HL-60 (cell line): ENCODE data around the gene E2F3.

ENCODE experiments used
- DNase-seq, 2 experiments: peaks; one replicate each; pipeline ENCODE4 v3.0.0-alpha.2; 2010 to 2020; ENCODE audit warnings: low read depth in 1 of 2, low spot score in 1 of 2
- H3K27ac ChIP-seq: fragments of 250-450 bp; sonication (Bioruptor Pico); replicated peaks from 2 replicates; pipeline ENCODE4 v1.5.1; 2020; ENCODE audit warnings: mild to moderate bottlenecking, moderate library complexity
- H3K27me3 ChIP-seq: fragments of 250-450 bp; sonication (Bioruptor Pico); 2 replicates; pipeline ENCODE4 v1.5.1; 2021; ENCODE audit warnings: mild to moderate bottlenecking, moderate library complexity; ENCODE audit not compliant: insufficient read depth, poor library complexity, severe bottlenecking
- H3K4me3 ChIP-seq: replicated peaks from 2 replicates; pipeline ENCODE4 v1.5.1; 2011; ENCODE audit warnings: mild to moderate bottlenecking, control low read depth, low read length; ENCODE audit not compliant: insufficient read depth
- CTCF ChIP-seq: IDR thresholded peaks from one replicate; pipeline ENCODE4 v1.5.1; 2011; ENCODE audit warnings: low read length, control low read depth, inconsistent platforms; ENCODE audit not compliant: insufficient read depth
- GABPA ChIP-seq: IDR thresholded peaks from 2 replicates; pipeline ENCODE4 v1.6.1; 2012; ENCODE audit warnings: low read depth
- POLR2AphosphoS5 ChIP-seq: IDR thresholded peaks from 2 replicates; pipeline ENCODE4 v1.6.1; 2012; ENCODE audit warnings: low read depth
- REST ChIP-seq: IDR thresholded peaks from 2 replicates; pipeline ENCODE4 v1.6.1; 2012; ENCODE audit warnings: low read depth; ENCODE audit not compliant: insufficient replicate concordance
- SPI1 ChIP-seq: IDR thresholded peaks from 2 replicates; pipeline ENCODE4 v1.6.1; 2012; ENCODE audit warnings: low read depth, mild to moderate bottlenecking, borderline replicate concordance

E2F3 gene

GRCh38 chr6:20487669-20488375 is 86.1 kb downstream of the E2F3 start:
- H3K4me3 ChIP-seq: no peak overlapping the region
- H3K27ac ChIP-seq: no peak overlapping the region
- DNase-seq: no peak
- no peaks in the 10 kb centered on the region for H3K27me3 ChIP-seq
- no peak for TF ChIP-seq SPI1
- TF ChIP-seq GABPA: no peak
- no peak for TF ChIP-seq CTCF
- TF ChIP-seq REST: no peak
- TF ChIP-seq POLR2AphosphoS5: no peak

GRCh38 chr6:20490591-20490990 is 88.9 kb downstream of the E2F3 start:
- H3K27me3 ChIP-seq: no peaks in the 10 kb centered on the region
- no peak overlapping the region for H3K27ac ChIP-seq
- TF ChIP-seq GABPA: no peak
- no peak for TF ChIP-seq REST
- TF ChIP-seq SPI1: no peak
- DNase-seq: no peak
- H3K4me3 ChIP-seq: no peak overlapping the region

GRCh38 chr6:20492099-20492498 is 90.4 kb downstream of the E2F3 start:
- DNase-seq: no peak
- TF ChIP-seq CTCF (no peak), REST (no peak), GABPA (no peak), SPI1 (no peak), POLR2AphosphoS5 (no peak)
- Histone ChIP-seq H3K27ac (no peak overlapping the region), H3K27me3 (no peaks in the 10 kb centered on the region), H3K4me3 (no peak overlapping the region)
